Measurements from ENCODE around the gene LRMDA.

Gene LRMDA

DNA sequence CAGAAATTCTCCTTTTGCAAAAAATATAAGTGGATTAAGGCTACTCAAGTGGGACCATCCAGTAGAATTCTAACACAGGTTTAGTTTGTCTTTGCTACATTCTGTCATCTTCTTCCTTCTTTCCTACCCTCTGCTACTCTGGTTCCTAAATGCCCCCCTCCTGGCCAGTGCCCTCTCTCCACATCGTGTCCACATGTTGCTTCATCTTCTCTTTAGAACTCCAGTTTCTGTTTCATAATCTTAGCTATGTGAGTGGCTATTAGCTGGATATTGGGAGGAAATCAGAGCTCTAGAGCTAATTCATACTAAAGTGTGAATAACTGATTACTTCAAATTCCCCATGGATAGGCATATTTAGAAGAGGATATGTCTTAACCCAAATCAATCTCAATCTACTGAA lies 528.5 kb downstream of the LRMDA start:
- no peaks in the 10 kb centered on the region for H3K9me3 ChIP-seq (ENCODE audit: insufficient read depth, low read depth, low read length)

DNA sequence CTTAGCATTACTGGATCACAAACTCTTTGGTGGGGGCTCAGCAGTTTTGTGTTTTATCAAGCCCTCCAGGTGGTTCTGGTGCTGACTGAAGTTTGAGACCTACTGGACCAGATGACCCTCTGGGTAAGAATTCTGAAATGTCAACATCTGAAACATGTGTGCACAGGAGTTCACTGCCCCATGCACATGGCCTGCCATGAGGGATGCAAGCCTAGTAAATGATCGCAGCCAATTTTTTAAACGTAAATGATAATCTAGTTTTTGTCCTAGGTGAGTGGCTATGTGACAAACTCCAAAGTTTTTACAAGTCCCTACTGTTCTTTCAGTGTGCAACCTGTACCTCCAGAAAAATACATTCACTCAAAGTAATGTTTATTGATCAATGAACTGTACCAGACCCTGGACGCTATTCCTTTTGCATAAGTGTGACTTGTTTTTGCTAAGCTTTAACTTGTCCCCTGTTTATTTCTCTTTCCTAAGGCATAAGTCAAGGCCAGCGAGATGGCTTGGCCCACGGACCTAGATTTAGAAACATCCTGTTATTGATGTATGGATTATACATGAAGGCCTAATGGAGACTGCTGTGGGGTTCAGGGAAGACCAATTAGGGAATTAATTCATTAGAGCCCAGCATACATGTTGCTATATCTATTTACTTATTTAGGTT lies 531.1 kb downstream of the LRMDA start:
- Histone ChIP-seq H3K9me2 (replicated peaks; ENCODE audit: low read depth, low read length) (no peaks in the 10 kb centered on the region), H2AFZ (ENCODE audit: low read length) (no peak overlapping the region), H4K20me1 (ENCODE audit: insufficient read depth, low read length, poor library complexity, severe bottlenecking) (no peaks in the 10 kb centered on the region), H3K4me1 (ENCODE audit: insufficient read depth, low read length, poor library complexity, severe bottlenecking) (no peaks in the 10 kb centered on the region), H3K9me3 (ENCODE audit: insufficient read depth, low read depth, low read length) (no peaks in the 10 kb centered on the region), H3K79me2 (ENCODE audit: insufficient read depth, low read length) (no peaks in the 10 kb centered on the region), H3K27me3 (ENCODE audit: insufficient read depth, low read length, poor library complexity, severe bottlenecking) (no peaks in the 10 kb centered on the region), H3K36me3 (ENCODE audit: insufficient read depth, low read length) (no peaks in the 10 kb centered on the region), H3K4me2 (ENCODE audit: low read depth, low read length, poor library complexity, severe bottlenecking) (no peak overlapping the region), H3F3A (ENCODE audit: low read depth) (no peaks in the 10 kb centered on the region), H3K9ac (ENCODE audit: low read depth, low read length, poor library complexity, severe bottlenecking) (no peak overlapping the region), H3K4me3 (ENCODE audit: low read length, poor library complexity, severe bottlenecking) (no peak overlapping the region)
- TF ChIP-seq, protein P1, sequence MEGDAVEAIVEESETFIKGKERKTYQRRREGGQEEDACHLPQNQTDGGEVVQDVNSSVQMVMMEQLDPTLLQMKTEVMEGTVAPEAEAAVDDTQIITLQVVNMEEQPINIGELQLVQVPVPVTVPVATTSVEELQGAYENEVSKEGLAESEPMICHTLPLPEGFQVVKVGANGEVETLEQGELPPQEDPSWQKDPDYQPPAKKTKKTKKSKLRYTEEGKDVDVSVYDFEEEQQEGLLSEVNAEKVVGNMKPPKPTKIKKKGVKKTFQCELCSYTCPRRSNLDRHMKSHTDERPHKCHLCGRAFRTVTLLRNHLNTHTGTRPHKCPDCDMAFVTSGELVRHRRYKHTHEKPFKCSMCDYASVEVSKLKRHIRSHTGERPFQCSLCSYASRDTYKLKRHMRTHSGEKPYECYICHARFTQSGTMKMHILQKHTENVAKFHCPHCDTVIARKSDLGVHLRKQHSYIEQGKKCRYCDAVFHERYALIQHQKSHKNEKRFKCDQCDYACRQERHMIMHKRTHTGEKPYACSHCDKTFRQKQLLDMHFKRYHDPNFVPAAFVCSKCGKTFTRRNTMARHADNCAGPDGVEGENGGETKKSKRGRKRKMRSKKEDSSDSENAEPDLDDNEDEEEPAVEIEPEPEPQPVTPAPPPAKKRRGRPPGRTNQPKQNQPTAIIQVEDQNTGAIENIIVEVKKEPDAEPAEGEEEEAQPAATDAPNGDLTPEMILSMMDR (conservative IDR thresholded peaks at IDR 0.05; ENCODE audit: low read length), result no peak
- no peak for TF ChIP-seq EZH2phosphoT487 (IDR thresholded peaks at IDR 0.05; ENCODE audit: borderline replicate concordance)

More for the DNA sequence above, 528.5 kb downstream of the LRMDA start:
- Histone ChIP-seq H3K27me3 (ENCODE audit: insufficient read depth, low read length, poor library complexity, severe bottlenecking) (no peaks in the 10 kb centered on the region), H3K9me2 (replicated peaks; ENCODE audit: low read depth, low read length) (no peaks in the 10 kb centered on the region), H3K9ac (ENCODE audit: low read depth, low read length, poor library complexity, severe bottlenecking) (no peak overlapping the region), H2AFZ (ENCODE audit: low read length) (no peak overlapping the region), H3K4me1 (ENCODE audit: insufficient read depth, low read length, poor library complexity, severe bottlenecking) (no peaks in the 10 kb centered on the region), H3K4me2 (ENCODE audit: low read depth, low read length, poor library complexity, severe bottlenecking) (no peak overlapping the region), H3F3A (ENCODE audit: low read depth) (no peaks in the 10 kb centered on the region), H4K20me1 (ENCODE audit: insufficient read depth, low read length, poor library complexity, severe bottlenecking) (no peaks in the 10 kb centered on the region), H3K36me3 (ENCODE audit: insufficient read depth, low read length) (no peaks in the 10 kb centered on the region), H3K79me2 (ENCODE audit: insufficient read depth, low read length) (no peaks in the 10 kb centered on the region), H3K4me3 (ENCODE audit: low read length, poor library complexity, severe bottlenecking) (no peak overlapping the region)
- TF ChIP-seq, protein P1 (conservative IDR thresholded peaks at IDR 0.05; ENCODE audit: low read length), result no peak
- no peak for TF ChIP-seq EZH2phosphoT487 (IDR thresholded peaks at IDR 0.05; ENCODE audit: borderline replicate concordance)

DNA sequence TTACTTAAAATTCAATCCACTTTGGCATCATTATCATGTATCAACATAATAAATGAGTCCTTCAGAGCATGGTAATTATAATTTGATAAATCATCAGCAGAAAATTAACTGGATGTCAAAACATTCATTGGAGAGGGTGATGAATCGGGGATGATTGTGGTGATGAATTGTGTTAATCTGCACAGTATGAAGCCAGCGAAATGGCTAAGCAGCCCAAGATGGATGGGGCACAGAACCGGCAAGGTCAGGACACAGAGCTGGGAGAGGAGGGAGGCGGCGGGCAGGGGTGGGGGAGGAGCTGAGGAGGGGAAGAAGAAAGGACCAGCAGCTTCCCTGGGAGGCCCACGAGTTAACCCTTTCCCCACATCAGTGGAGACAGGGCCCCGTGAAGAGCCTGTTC lies 536.1 kb downstream of the LRMDA start:
- Histone ChIP-seq H3K9ac (ENCODE audit: low read depth, low read length, poor library complexity, severe bottlenecking) (no peak overlapping the region), H3K4me3 (ENCODE audit: low read length, poor library complexity, severe bottlenecking) (no peak overlapping the region), H2AFZ (ENCODE audit: low read length) (no peak overlapping the region), H4K20me1 (ENCODE audit: insufficient read depth, low read length, poor library complexity, severe bottlenecking) (no peaks in the 10 kb centered on the region), H3F3A (ENCODE audit: low read depth) (no peaks in the 10 kb centered on the region), H3K9me2 (replicated peaks; ENCODE audit: low read depth, low read length) (no peaks in the 10 kb centered on the region), H3K36me3 (ENCODE audit: insufficient read depth, low read length) (no peaks in the 10 kb centered on the region), H3K79me2 (ENCODE audit: insufficient read depth, low read length) (no peaks in the 10 kb centered on the region), H3K4me1 (ENCODE audit: insufficient read depth, low read length, poor library complexity, severe bottlenecking) (peaks cover 19% of the 10 kb centered on the region), H3K9me3 (ENCODE audit: insufficient read depth, low read depth, low read length) (no peaks in the 10 kb centered on the region), H3K4me2 (ENCODE audit: low read depth, low read length, poor library complexity, severe bottlenecking) (no peak overlapping the region), H3K27me3 (ENCODE audit: insufficient read depth, low read length, poor library complexity, severe bottlenecking) (no peaks in the 10 kb centered on the region)
- TF ChIP-seq, protein P1 (conservative IDR thresholded peaks at IDR 0.05; ENCODE audit: low read length), result no peak
- no peak for TF ChIP-seq EZH2phosphoT487 (IDR thresholded peaks at IDR 0.05; ENCODE audit: borderline replicate concordance)

Measured in Loucy (cell line).